ENCODE results near the gene DISP1.
A peak's percentile ranks its signal among the peaks of the same experiment; 100 is the strongest.

DISP1 gene

GRCh38 chr1:222790115-222790514 is 24.7 kb upstream of the DISP1 start:
- Histone ChIP-seq H3K4me1 (no peaks in the 10 kb centered on the region), H3K4me3 (ENCODE audit: low read depth, low read length) (no peak overlapping the region), H3K36me3 (no peaks in the 10 kb centered on the region), H3K9me3 (no peaks in the 10 kb centered on the region), H3K27me3 (peaks cover 4% of the 10 kb centered on the region; the same call in 1 of the 2 replicates)
- TF ChIP-seq CTCF (IDR thresholded peaks at IDR 0.05; ENCODE audit: low read depth, low read length) = no peak
- DNase-seq = no peak

GRCh38 chr1:222790520-222790919 is 24.3 kb upstream of the DISP1 start:
- H3K9me3 ChIP-seq = no peaks in the 10 kb centered on the region
- no peaks in the 10 kb centered on the region for H3K36me3 ChIP-seq
- no peaks in the 10 kb centered on the region for H3K4me1 ChIP-seq
- no peak overlapping the region for H3K4me3 ChIP-seq (ENCODE audit: low read depth, low read length)
- no peak for TF ChIP-seq CTCF (IDR thresholded peaks at IDR 0.05; ENCODE audit: low read depth, low read length)
- no peak for DNase-seq
- peaks cover 4% of the 10 kb centered on the region; the same call in 1 of the 2 replicates for H3K27me3 ChIP-seq

GRCh38 chr1:222791006-222791710 is 23.7 kb upstream of the DISP1 start:
- no peaks in the 10 kb centered on the region for H3K4me1 ChIP-seq
- no peak for DNase-seq
- peaks cover 2% of the 10 kb centered on the region; the same call in 1 of the 2 replicates for H3K27me3 ChIP-seq

GRCh38 chr1:222792744-222793143 is 22.1 kb upstream of the DISP1 start:
- H3K9me3 ChIP-seq = no peaks in the 10 kb centered on the region
- H3K4me3 ChIP-seq (ENCODE audit: low read depth, low read length) = no peak overlapping the region
- no peaks in the 10 kb centered on the region for H3K36me3 ChIP-seq
- TF ChIP-seq CTCF (IDR thresholded peaks at IDR 0.05; ENCODE audit: low read depth, low read length) = peak; percentile 53
- DNase-seq = no peak
- no peaks in the 10 kb centered on the region for H3K4me1 ChIP-seq
- peaks cover 6% of the 10 kb centered on the region; the same call in 1 of the 2 replicates for H3K27me3 ChIP-seq

More at GRCh38 chr1:222791006-222791710, 23.7 kb upstream of the DISP1 start:
- no peak for TF ChIP-seq CTCF (IDR thresholded peaks at IDR 0.05; ENCODE audit: low read depth, low read length)
- Histone ChIP-seq H3K4me3 (ENCODE audit: low read depth, low read length) (no peak overlapping the region), H3K36me3 (no peaks in the 10 kb centered on the region), H3K9me3 (no peaks in the 10 kb centered on the region)

GRCh38 chr1:222794656-222795474 is 20.0 kb upstream of the DISP1 start:
- Histone ChIP-seq H3K4me1 (no peaks in the 10 kb centered on the region), H3K4me3 (ENCODE audit: low read depth, low read length) (no peak overlapping the region), H3K9me3 (no peaks in the 10 kb centered on the region), H3K27me3 (peaks cover 6% of the 10 kb centered on the region), H3K36me3 (no peaks in the 10 kb centered on the region)
- no peak for DNase-seq
- 0 out of 2 replicates have a peak, but pooled peaks have one; percentile 9 for TF ChIP-seq CTCF (IDR thresholded peaks at IDR 0.05; ENCODE audit: low read depth, low read length)

- H3K9me3 ChIP-seq = no peaks in the 10 kb centered on the region
- peaks cover 6% of the 10 kb centered on the region for H3K27me3 ChIP-seq
- no peak for TF ChIP-seq CTCF (IDR thresholded peaks at IDR 0.05; ENCODE audit: low read depth, low read length)
- no peak for DNase-seq
- H3K4me3 ChIP-seq (ENCODE audit: low read depth, low read length) = no peak overlapping the region
- H3K4me1 ChIP-seq = no peaks in the 10 kb centered on the region
- no peaks in the 10 kb centered on the region for H3K36me3 ChIP-seq
These were observed 16.7 kb upstream of the DISP1 start for GRCh38 chr1:222798116-222798515.

Measured in BE2C (cell line).